ENCODE data around the gene OPCML.

DNA sequence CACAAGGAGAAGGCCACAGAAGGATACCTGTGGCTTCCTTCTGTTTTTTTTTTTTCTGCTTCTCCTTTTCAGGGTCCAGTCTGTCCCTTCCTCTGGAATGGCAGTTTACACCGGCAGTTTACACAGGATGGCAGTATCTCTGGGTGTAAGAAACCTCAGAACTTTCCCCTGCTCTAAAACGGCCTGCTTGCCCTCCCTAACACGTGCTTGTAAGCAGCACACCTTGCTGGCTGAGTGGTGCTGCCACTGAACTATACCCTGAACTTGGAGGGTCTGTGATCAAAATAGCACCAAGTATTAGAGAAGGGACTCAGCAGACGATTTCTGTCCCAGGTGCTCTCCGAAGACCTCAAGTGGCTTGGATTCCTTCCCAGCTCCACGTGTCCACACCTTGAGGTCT is 904 bp upstream of the OPCML start:
- TF ChIP-seq, protein P1, sequence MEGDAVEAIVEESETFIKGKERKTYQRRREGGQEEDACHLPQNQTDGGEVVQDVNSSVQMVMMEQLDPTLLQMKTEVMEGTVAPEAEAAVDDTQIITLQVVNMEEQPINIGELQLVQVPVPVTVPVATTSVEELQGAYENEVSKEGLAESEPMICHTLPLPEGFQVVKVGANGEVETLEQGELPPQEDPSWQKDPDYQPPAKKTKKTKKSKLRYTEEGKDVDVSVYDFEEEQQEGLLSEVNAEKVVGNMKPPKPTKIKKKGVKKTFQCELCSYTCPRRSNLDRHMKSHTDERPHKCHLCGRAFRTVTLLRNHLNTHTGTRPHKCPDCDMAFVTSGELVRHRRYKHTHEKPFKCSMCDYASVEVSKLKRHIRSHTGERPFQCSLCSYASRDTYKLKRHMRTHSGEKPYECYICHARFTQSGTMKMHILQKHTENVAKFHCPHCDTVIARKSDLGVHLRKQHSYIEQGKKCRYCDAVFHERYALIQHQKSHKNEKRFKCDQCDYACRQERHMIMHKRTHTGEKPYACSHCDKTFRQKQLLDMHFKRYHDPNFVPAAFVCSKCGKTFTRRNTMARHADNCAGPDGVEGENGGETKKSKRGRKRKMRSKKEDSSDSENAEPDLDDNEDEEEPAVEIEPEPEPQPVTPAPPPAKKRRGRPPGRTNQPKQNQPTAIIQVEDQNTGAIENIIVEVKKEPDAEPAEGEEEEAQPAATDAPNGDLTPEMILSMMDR (IDR thresholded peaks at IDR 0.05), result no peak
- TF ChIP-seq POLR2AphosphoS5 (IDR thresholded peaks at IDR 0.05) (no peak), POLR2A (IDR thresholded peaks at IDR 0.05) (no peak)

Measured in suprapubic skin (tissue), 4 donors.